K562 (cell line): Measurements from ENCODE around the gene HCFC1R1. TPM values are rescaled to one million over a fixed set of nuclear protein-coding genes. Genes with fewer than 3 reads are reported as not detected.

ENCODE experiments used
- polyA plus RNA-seq, 8 experiments: library from polyadenylated mRNA; depleted of rRNA in 4 of 8; stranded (reverse) in 5 of 8; unstranded in 3 of 8; fragments of >200 nt; fragmentation: Nextera tagmentation in 2 of 8; fragmentation: Illumina TruSeq in 1 of 8; extraction: Ambion mirVana in 2 of 8; extraction: Trizol in 1 of 8; gene quantifications; 2 replicates each; pipeline versions ENCODE4 v1.2.1 to v1.2.3, GENCODE V29; 2011 to 2014; ENCODE audit warnings: inconsistent platforms in 1 of 8, missing spikeins in 1 of 8
- small RNA-seq: library from RNA; depleted of rRNA; stranded (forward); fragments of <200 nt; gene quantifications from one replicate; pipeline ENCODE3, GENCODE V24; 2014
- total RNA-seq, 7 experiments: library from RNA; depleted of rRNA in 6 of 7; stranded (reverse); fragments of >200 nt in 6 of 7; fragmentation: Illumina TruSeq in 2 of 7; extraction: Trizol in 2 of 7; gene quantifications; 2 replicates each; pipeline versions ENCODE4 v1.2.1 to v1.2.3, GENCODE V29; 2011 to 2021; ENCODE audit warnings: low replicate concordance in 1 of 7

HCFC1R1 gene
- total and polyA plus RNA-seq, 9 of the 15 experiments (the other 6 are each of a cell fraction or from before 2014, with no cell fraction given), result 2.2 to 29.0 (median 11.2) TPM

Small RNAs within 50 kb of the gene (small RNA-seq; reads per million reads assigned to genes)
- gene LINC00514, result not detected

Other genes with a start within 250 kb of the HCFC1R1 start
Only the 7 nearest of the 24 such genes appear.
- gene CLDN9, start 11.0 kb downstream of the HCFC1R1 start, total RNA-seq (2014; rRNA removed), result 0.12 TPM in 1 of 2 replicates, not detected in the other
- gene CLDN9, start 11.0 kb downstream of the HCFC1R1 start, total RNA-seq (2014; rRNA removed; fragmentation: Illumina TruSeq; extraction: Trizol), result not detected in 2 replicates
- 0.15 and 0.22 TPM in 2 replicates for gene CLDN9, start 11.0 kb downstream of the HCFC1R1 start, total RNA-seq (2015; rRNA removed; fragmentation: Illumina TruSeq; extraction: Trizol)
- 0.40 and 0.44 TPM in 2 replicates for gene CLDN9, start 11.0 kb downstream of the HCFC1R1 start, total RNA-seq (2021)
- 0.18 and 0.27 TPM in 2 replicates for gene CLDN9, start 11.0 kb downstream of the HCFC1R1 start, polyA plus RNA-seq (2011; rRNA removed)
- 0.10 and 0.12 TPM in 2 replicates for gene CLDN9, start 11.0 kb downstream of the HCFC1R1 start, polyA plus RNA-seq (2014; fragmentation: Illumina TruSeq; extraction: Trizol)
- not detected for gene CLDN9, start 11.0 kb downstream of the HCFC1R1 start, polyA plus RNA-seq (2014; fragmentation: Nextera tagmentation; extraction: Ambion mirVana)
- 0.16 and 0.24 TPM in 2 replicates for gene CLDN9, start 11.0 kb downstream of the HCFC1R1 start, polyA plus RNA-seq (2014; rRNA removed)
- 0.23 and 0.49 TPM in 2 replicates for gene CLDN6, start 5.8 kb downstream of the HCFC1R1 start, total RNA-seq (2014; rRNA removed)
- gene CLDN6, start 5.8 kb downstream of the HCFC1R1 start, total RNA-seq (2014; rRNA removed; fragmentation: Illumina TruSeq; extraction: Trizol), result 0.22 and 0.38 TPM in 2 replicates
- 0.26 TPM in 1 of 2 replicates, not detected in the other for gene CLDN6, start 5.8 kb downstream of the HCFC1R1 start, total RNA-seq (2015; rRNA removed; fragmentation: Illumina TruSeq; extraction: Trizol)
- 0.75 and 1.1 TPM in 2 replicates for gene CLDN6, start 5.8 kb downstream of the HCFC1R1 start, total RNA-seq (2021)
- gene CLDN6, start 5.8 kb downstream of the HCFC1R1 start, polyA plus RNA-seq (2011; rRNA removed), result 0.56 and 0.93 TPM in 2 replicates
- gene CLDN6, start 5.8 kb downstream of the HCFC1R1 start, polyA plus RNA-seq (2014; fragmentation: Illumina TruSeq; extraction: Trizol), result 0.45 and 0.83 TPM in 2 replicates
- gene CLDN6, start 5.8 kb downstream of the HCFC1R1 start, polyA plus RNA-seq (2014; fragmentation: Nextera tagmentation; extraction: Ambion mirVana), result not detected
- gene CLDN6, start 5.8 kb downstream of the HCFC1R1 start, polyA plus RNA-seq (2014; rRNA removed), result 0.20 and 0.32 TPM in 2 replicates
- gene TNFRSF12A, start 3.6 kb downstream of the HCFC1R1 start, total RNA-seq (2014; rRNA removed), result 55.9 and 61.8 TPM in 2 replicates
- 15.5 and 16.0 TPM in 2 replicates for gene TNFRSF12A, start 3.6 kb downstream of the HCFC1R1 start, total RNA-seq (2014; rRNA removed; fragmentation: Illumina TruSeq; extraction: Trizol)
- 26.5 and 27.6 TPM in 2 replicates for gene TNFRSF12A, start 3.6 kb downstream of the HCFC1R1 start, total RNA-seq (2015; rRNA removed; fragmentation: Illumina TruSeq; extraction: Trizol)
- 29.3 and 32.1 TPM in 2 replicates for gene TNFRSF12A, start 3.6 kb downstream of the HCFC1R1 start, total RNA-seq (2021)
- gene TNFRSF12A, start 3.6 kb downstream of the HCFC1R1 start, polyA plus RNA-seq (2011; rRNA removed), result 25.7 and 30.0 TPM in 2 replicates
- 19.0 and 26.3 TPM in 2 replicates for gene TNFRSF12A, start 3.6 kb downstream of the HCFC1R1 start, polyA plus RNA-seq (2014; fragmentation: Illumina TruSeq; extraction: Trizol)
- under 1 TPM; 0.41 to 0.66 TPM for gene TNFRSF12A, start 3.6 kb downstream of the HCFC1R1 start, polyA plus RNA-seq (2014; fragmentation: Nextera tagmentation; extraction: Ambion mirVana)
- 46.8 and 52.9 TPM in 2 replicates for gene TNFRSF12A, start 3.6 kb downstream of the HCFC1R1 start, polyA plus RNA-seq (2014; rRNA removed)
- gene THOC6, start 93 bp upstream of the HCFC1R1 start, total RNA-seq (2014; rRNA removed), result 51.2 and 66.7 TPM in 2 replicates
- 13.2 and 22.3 TPM in 2 replicates for gene THOC6, start 93 bp upstream of the HCFC1R1 start, total RNA-seq (2014; rRNA removed; fragmentation: Illumina TruSeq; extraction: Trizol)
- gene THOC6, start 93 bp upstream of the HCFC1R1 start, total RNA-seq (2015; rRNA removed; fragmentation: Illumina TruSeq; extraction: Trizol), result 42.7 and 46.7 TPM in 2 replicates
- gene THOC6, start 93 bp upstream of the HCFC1R1 start, total RNA-seq (2021), result 65.4 and 70.1 TPM in 2 replicates
- 38.7 and 47.4 TPM in 2 replicates for gene THOC6, start 93 bp upstream of the HCFC1R1 start, polyA plus RNA-seq (2011; rRNA removed)
- gene THOC6, start 93 bp upstream of the HCFC1R1 start, polyA plus RNA-seq (2014; fragmentation: Illumina TruSeq; extraction: Trizol), result 42.3 and 48.3 TPM in 2 replicates
- gene THOC6, start 93 bp upstream of the HCFC1R1 start, polyA plus RNA-seq (2014; fragmentation: Nextera tagmentation; extraction: Ambion mirVana), result 1 to 10 TPM; 2.5 to 5.5 TPM
- 64.5 and 66.6 TPM in 2 replicates for gene THOC6, start 93 bp upstream of the HCFC1R1 start, polyA plus RNA-seq (2014; rRNA removed)
- gene BICDL2, start 13.0 kb upstream of the HCFC1R1 start, total RNA-seq (2014; rRNA removed), result 0.09 and 0.12 TPM in 2 replicates
- gene BICDL2, start 13.0 kb upstream of the HCFC1R1 start, total RNA-seq (2014; rRNA removed; fragmentation: Illumina TruSeq; extraction: Trizol), result not detected in 2 replicates
- gene BICDL2, start 13.0 kb upstream of the HCFC1R1 start, total RNA-seq (2015; rRNA removed; fragmentation: Illumina TruSeq; extraction: Trizol), result 0.08 TPM in 1 of 2 replicates, not detected in the other
- 0.09 TPM in 2 replicates for gene BICDL2, start 13.0 kb upstream of the HCFC1R1 start, total RNA-seq (2021)
- gene BICDL2, start 13.0 kb upstream of the HCFC1R1 start, polyA plus RNA-seq (2011; rRNA removed), result 0.18 and 0.28 TPM in 2 replicates
- gene BICDL2, start 13.0 kb upstream of the HCFC1R1 start, polyA plus RNA-seq (2014; fragmentation: Illumina TruSeq; extraction: Trizol), result not detected in 2 replicates
- gene BICDL2, start 13.0 kb upstream of the HCFC1R1 start, polyA plus RNA-seq (2014; fragmentation: Nextera tagmentation; extraction: Ambion mirVana), result not detected
- gene BICDL2, start 13.0 kb upstream of the HCFC1R1 start, polyA plus RNA-seq (2014; rRNA removed), result not detected in 2 replicates
- not detected in 2 replicates for gene MMP25, start 22.6 kb upstream of the HCFC1R1 start, total RNA-seq (2014; rRNA removed)
- not detected in 2 replicates for gene MMP25, start 22.6 kb upstream of the HCFC1R1 start, total RNA-seq (2014; rRNA removed; fragmentation: Illumina TruSeq; extraction: Trizol)
- gene MMP25, start 22.6 kb upstream of the HCFC1R1 start, total RNA-seq (2015; rRNA removed; fragmentation: Illumina TruSeq; extraction: Trizol), result 0.04 TPM in 1 of 2 replicates, not detected in the other
- 0.09 TPM in 1 of 2 replicates, not detected in the other for gene MMP25, start 22.6 kb upstream of the HCFC1R1 start, total RNA-seq (2021)
- not detected in 2 replicates for gene MMP25, start 22.6 kb upstream of the HCFC1R1 start, polyA plus RNA-seq (2011; rRNA removed)
- 0.03 TPM in 1 of 2 replicates, not detected in the other for gene MMP25, start 22.6 kb upstream of the HCFC1R1 start, polyA plus RNA-seq (2014; fragmentation: Illumina TruSeq; extraction: Trizol)
- not detected for gene MMP25, start 22.6 kb upstream of the HCFC1R1 start, polyA plus RNA-seq (2014; fragmentation: Nextera tagmentation; extraction: Ambion mirVana)
- gene MMP25, start 22.6 kb upstream of the HCFC1R1 start, polyA plus RNA-seq (2014; rRNA removed), result not detected in 2 replicates
- gene IL32, start 41.7 kb upstream of the HCFC1R1 start, total RNA-seq (2014; rRNA removed), result not detected in 2 replicates
- gene IL32, start 41.7 kb upstream of the HCFC1R1 start, total RNA-seq (2014; rRNA removed; fragmentation: Illumina TruSeq; extraction: Trizol), result not detected in 2 replicates
- not detected in 2 replicates for gene IL32, start 41.7 kb upstream of the HCFC1R1 start, total RNA-seq (2015; rRNA removed; fragmentation: Illumina TruSeq; extraction: Trizol)
- gene IL32, start 41.7 kb upstream of the HCFC1R1 start, total RNA-seq (2021), result 1.5 and 2.2 TPM in 2 replicates
- gene IL32, start 41.7 kb upstream of the HCFC1R1 start, polyA plus RNA-seq (2011; rRNA removed), result 0.21 TPM in 1 of 2 replicates, not detected in the other
- gene IL32, start 41.7 kb upstream of the HCFC1R1 start, polyA plus RNA-seq (2014; fragmentation: Illumina TruSeq; extraction: Trizol), result 0.31 and 0.64 TPM in 2 replicates
- gene IL32, start 41.7 kb upstream of the HCFC1R1 start, polyA plus RNA-seq (2014; fragmentation: Nextera tagmentation; extraction: Ambion mirVana), result under 1 TPM; 0.24 to 0.42 TPM
- 0.43 and 2.0 TPM in 2 replicates for gene IL32, start 41.7 kb upstream of the HCFC1R1 start, polyA plus RNA-seq (2014; rRNA removed)